Testis (tissue), 2 donors: ENCODE results near the gene DAB2IP.

Experiments used
- CTCF ChIP-seq, 3 experiments: fragments of 450-650 bp in 2 of 3; fragments of 200-600 bp in 1 of 3; sonication (generic) in 1 of 3; IDR thresholded peaks; one replicate each; pipeline ENCODE4 v1.5.1; 2016 to 2019; ENCODE audit warnings: antibody characterized with exemption in 3 of 3, mild to moderate bottlenecking in 2 of 3, moderate library complexity in 1 of 3
- POLR2A ChIP-seq: fragments of 450-650 bp; IDR thresholded peaks from one replicate; pipeline ENCODE4 v1.6.1; 2017; ENCODE audit warnings: antibody characterized with exemption, mild to moderate bottlenecking, moderate library complexity

- TF ChIP-seq CTCF (IDR thresholded peaks at IDR 0.05) = no peak
- TF ChIP-seq POLR2A = no peak
Observed at GRCh38 chr9:121830441-121831140, 179.2 kb downstream of the DAB2IP start.
